ENCODE data around the gene RDX.

RDX gene

DNA sequence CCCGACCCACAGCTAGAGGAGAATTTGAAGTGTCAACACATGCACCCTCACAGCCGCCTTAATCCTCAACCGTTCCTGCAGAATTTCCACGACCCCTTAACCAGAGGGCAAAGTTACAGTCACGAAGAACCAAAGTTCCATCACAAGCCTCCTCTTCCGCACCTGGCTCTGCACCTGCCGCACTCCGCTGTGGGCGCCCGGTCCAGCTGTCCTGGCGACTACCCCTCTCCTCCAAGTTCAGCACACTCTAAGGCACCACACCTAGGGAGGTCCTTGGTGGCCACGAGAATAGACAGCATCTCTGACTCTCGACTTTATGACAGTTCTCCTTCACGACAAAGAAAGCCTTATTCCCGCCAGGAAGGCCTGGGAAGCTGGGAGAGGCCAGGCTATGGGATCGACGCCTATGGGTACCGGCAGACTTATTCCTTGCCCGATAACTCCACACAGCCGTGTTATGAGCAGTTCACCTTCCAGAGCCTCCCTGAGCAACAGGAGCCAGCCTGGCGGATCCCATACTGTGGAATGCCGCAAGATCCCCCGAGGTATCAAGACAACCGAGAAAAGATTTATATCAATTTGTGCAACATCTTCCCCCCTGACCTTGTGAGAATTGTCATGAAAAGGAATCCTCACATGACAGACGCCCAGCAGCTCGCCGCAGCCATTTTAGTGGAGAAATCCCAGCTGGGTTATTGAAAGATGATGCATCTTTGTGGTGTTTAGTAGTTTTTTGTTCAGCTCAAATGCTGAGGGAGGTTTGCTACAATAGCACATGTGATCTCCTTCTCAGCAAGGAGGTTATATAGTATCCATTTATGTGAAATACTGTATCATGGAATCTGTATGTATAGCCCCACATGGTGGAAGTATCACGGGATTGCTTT, 131.1 kb downstream of the RDX start:
- no peak for DNase-seq

GRCh38 chr11:110162216-110162615, 134.2 kb downstream of the RDX start:
- no peak for DNase-seq

- DNase-seq: no peak
These were observed 135.4 kb downstream of the RDX start for GRCh38 chr11:110161061-110161460.

- DNase-seq: no peak
These were observed 136.0 kb downstream of the RDX start for GRCh38 chr11:110160437-110160836.

GRCh38 chr11:110160016-110160415, 136.4 kb downstream of the RDX start:
- no peak for DNase-seq

DNA sequence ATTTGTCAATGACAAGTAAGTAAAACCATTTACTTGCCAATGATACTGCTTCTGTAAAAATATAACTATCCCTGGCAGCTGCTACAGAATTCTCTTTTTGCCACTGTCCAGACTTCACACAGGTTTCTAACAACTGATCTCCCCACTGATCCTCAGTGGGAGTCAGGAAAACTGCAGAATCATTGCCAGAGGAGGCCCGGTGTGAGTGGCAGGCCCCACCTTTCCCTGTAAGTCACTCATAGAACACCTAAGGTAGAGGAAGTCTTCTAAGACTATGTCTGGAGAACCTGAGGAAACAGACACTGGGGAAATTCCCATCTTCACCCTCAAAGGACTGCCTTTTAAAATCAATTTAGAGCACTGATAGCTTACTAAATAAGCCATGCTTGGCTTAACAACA, 136.9 kb downstream of the RDX start:
- no peak for DNase-seq

DNA sequence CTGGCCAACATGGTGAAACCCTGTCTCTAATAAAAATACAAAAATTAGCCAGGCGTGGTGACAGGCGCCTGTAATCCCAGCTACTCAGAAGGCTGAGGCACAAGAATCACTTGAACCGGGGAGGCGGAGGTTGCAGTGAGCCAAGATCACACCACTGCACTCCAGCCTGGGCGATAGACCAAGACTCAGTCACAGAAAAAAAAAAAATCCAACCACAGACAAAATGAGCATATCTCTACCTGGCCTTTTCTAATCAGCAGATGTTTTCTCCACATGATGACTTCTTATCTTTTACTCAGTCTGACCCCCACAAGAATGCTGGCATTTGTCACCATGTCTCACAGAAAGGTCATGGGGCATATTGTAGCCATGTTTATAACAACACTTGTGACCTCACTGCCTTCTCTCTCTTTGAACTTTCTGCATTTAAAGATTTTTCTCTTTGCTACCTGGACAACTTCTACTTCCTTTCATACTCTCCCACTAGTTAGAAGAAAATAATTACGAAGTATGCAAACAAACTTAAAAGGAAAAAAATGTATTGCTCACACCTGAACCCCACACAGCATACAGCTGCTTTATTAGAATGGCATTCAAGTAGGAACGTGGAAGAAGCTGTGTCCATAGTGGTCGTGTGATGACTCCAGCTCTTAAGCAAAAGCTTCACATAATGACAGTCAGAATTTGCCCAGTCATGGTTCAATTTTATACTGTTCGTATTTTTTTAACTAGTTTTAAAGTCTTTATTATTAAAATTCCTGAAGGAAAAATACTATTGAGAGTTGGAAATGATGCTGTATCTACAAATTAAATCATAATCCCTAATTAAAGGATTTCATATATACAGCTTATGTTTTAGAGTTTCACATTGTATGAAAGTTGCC, 137.9 kb downstream of the RDX start:
- DNase-seq: no peak

DNA sequence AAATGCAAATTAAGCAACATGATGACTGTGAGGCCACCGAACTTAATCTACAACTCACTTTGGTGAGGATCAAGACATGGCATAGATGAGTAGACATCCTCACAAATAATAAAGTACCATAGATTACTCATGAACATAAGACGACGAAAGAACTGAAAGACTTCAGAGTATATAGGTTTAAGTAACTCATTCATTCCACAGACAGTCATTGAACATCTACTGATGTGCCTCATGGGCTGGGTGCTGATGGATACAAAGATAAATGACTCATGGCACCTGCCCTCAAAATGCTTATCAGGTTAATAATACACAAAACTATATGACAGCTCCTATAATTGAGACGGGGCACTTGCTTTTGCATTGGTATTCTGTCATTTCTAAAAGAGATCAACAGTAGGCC, 139.9 kb downstream of the RDX start:
- no peak for DNase-seq

DNA sequence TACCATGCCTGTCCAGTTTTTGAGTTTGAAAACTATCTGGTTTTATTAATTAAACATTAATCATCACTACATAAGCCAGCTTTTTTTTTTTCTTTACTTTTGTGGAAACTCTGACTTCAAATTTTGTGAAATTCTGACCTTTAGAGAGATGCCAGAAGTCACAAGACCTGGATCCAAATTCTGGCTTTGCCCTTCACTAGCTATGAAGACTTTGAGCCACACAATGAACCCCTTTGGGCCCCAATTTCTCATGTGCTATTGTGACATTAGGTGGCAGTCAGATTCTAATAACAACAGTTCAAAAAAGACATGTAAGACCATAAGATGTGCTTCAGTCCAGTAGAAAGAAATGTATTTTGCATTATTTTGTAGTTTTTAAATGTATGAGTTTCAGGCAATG, 142.9 kb downstream of the RDX start:
- DNase-seq: no peak

DNA sequence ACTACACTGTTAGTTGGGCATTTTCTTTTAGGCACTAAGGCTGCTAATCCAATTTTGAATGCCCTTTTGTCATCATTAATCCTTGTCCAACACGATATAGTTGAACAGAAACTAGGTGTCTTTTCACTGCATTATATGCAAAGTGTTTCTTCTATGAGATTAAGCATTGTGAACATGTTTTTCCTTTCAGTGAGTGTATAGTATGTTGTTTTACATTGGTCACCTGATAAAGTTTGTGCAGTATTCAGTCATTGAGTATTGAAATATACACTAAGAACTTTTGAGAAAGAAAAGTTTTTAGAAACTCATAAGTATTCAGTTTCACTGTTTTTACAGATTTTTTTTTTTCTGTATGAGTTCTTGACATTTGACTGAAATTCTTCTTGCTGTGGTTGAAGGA, 144.2 kb downstream of the RDX start:
- no peak for DNase-seq

DNA sequence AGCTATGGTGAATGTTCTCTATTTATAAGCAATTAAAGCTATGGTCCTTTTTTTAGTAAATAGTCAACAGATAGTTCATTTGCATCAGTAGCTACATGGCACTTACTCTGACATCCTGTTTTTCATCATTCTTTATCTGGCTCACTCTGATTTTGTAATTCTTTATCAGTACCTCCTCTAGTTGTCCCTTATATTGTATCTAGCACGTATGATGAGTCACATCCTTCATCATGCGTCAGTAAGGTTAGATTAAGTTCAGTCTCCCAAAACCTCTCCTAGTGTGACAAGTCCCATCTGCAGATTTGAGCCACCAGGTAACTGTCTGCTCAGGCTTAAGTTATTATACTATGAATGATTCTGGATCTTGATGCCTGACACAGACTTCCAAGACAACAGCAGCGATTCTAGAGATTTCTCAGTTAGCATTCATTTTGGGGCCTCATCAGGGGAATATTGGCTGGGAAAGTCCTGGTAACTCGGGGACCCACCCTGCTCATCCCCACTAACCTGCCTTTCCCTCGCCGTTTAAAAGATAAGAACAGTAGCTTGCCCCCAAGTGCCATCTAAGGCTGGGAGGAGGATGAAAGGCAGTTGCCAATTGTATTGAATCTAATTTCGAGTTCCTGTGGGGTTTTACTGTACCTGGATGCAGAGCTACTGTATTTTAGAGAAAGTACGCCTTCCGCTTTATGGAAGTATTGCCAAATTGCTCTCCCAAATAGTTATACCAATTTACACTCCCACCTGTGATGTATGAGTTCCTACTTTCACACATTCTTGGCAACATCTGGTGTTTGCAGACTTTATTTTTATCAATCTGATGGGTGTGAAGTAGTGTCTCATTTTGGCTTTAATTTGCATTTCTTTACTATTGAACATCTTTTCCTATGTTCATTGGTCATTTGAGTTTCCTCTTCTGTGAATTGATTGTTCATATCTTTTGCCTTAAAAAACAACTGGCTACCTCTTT, 147.4 kb downstream of the RDX start:
- DNase-seq: no peak

GRCh38 chr11:110147962-110148709, 148.3 kb downstream of the RDX start:
- no peak for DNase-seq

- DNase-seq: no peak
These were observed 154.6 kb downstream of the RDX start for GRCh38 chr11:110141812-110142211.

DNA sequence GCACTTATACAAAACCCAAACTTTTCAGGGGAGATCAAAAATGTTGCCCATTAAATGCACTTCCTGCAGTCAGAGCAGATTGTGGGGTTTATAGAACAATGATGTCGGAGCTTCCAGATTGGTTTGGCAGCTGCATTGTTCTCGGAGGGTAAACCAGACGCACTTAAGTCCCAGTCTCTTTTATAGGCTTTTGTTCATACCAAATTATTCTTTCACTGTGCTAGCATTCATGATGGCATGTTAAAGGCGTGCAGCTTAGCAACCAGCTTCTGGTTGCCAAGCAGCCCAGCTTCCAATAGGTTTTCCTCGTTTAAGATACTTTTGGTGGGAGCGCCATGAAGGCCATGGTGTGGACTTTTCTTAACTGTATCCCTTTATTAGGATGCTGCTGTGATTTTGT, 162.3 kb downstream of the RDX start:
- no peak for DNase-seq

DNA sequence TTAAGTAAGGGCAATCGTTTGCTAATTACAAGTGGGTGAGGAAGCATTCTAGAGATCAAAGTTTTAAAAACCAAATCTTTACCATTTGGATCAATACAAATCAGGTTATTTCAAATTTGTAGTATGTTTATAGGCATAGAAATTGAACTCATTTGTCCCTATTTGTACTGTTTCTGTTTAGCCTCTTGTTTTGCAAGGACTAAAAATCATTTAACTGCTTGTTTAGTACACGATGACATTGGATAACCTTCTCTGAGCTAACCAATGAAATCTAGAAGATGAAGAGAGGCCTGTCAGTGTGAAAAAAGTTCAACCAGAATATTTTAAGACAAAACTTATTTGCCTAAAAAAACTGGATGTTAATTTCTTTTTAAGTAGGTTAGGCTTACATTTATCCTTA, 163.3 kb downstream of the RDX start:
- no peak for DNase-seq

- no peak for DNase-seq
These were observed 164.9 kb downstream of the RDX start for GRCh38 chr11:110131386-110132123.

DNA sequence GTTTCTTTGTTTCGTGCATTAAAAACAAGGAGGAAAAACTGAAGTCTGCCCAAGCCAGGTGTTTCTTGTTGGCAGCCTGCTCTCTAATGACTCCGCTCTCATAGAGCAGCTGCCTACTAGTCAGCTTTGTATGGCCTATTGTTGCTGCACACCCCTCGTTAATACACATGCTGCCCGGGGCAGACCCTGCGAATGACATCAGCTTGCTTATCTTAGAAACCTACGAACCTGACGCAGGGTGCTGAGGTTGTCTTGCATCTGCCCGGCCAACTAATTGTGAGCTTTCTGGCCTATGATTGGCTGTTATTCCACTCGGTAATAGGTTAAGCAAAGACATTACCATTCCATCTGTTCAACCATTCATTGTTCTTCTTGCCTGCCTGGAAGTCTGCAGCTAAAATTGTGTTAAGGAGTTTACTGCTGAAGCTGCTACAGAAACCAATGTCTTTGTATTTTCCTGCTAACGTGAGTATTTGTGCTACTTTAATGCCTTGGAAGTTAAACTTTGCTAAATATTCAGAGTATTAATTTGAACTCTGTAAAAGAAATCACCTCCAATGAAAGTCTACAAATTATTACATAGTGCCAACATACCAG, 165.7 kb downstream of the RDX start:
- DNase-seq: no peak

DNA sequence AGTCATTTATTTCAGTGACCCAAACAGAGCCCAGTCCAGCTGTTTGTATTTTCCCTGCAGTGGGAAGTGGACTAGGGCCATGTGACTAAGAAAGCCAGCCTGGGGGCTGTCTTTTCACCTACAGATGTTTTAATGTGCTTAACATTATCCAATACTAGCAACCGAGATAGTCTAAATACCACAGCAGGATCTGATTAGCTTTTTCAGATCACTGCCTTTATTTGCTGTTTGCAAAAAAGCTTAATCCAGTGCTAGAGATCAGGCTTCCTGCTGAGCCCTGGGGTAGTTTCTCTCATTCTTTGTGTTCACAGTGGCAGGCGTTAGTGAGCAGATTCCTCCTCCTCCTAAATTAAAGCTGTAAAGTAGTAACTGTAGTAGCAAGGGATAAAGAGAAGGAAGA, 168.3 kb downstream of the RDX start:
- DNase-seq: no peak

- DNase-seq: no peak
These were observed 169.5 kb downstream of the RDX start for GRCh38 chr11:110126936-110127335.

- DNase-seq: no peak
These were observed 170.8 kb downstream of the RDX start for GRCh38 chr11:110125632-110126031.

Measured in AML-193 (cell line).